Transverse colon (tissue), 4 donors: Measurements from ENCODE around the gene CACNA1S.

Source experiments
- EP300 ChIP-seq: sonication (generic); formaldehyde crosslinking; IDR thresholded peaks from one replicate; pipeline ENCODE4 v1.6.1; 2017; ENCODE audit warnings: antibody characterized with exemption, low read depth
- POLR2A ChIP-seq: fragments of 450-650 bp; IDR thresholded peaks from one replicate; pipeline ENCODE4 v1.6.1; 2016; ENCODE audit warnings: antibody characterized with exemption, mild to moderate bottlenecking, moderate library complexity
- POLR2AphosphoS5 ChIP-seq, 3 donors: sonication (generic); formaldehyde crosslinking; IDR thresholded peaks; one replicate each; pipeline ENCODE4 v1.6.1; 2016; ENCODE audit warnings: antibody characterized with exemption in 3 of 3
- TF ChIP-seq, protein P1 (sequence below), 5 experiments: fragments of 200-600 bp in 3 of 5; fragments of 450-650 bp in 2 of 5; sonication (generic) in 3 of 5; IDR thresholded peaks; 1 replicate in 2 of 5; 2 replicates in 3 of 5; pipeline ENCODE4 v1.5.1; 2016 to 2017; ENCODE audit warnings: antibody characterized with exemption in 5 of 5, inconsistent platforms in 3 of 5, mild to moderate bottlenecking in 2 of 5, moderate library complexity in 1 of 5

DNA sequence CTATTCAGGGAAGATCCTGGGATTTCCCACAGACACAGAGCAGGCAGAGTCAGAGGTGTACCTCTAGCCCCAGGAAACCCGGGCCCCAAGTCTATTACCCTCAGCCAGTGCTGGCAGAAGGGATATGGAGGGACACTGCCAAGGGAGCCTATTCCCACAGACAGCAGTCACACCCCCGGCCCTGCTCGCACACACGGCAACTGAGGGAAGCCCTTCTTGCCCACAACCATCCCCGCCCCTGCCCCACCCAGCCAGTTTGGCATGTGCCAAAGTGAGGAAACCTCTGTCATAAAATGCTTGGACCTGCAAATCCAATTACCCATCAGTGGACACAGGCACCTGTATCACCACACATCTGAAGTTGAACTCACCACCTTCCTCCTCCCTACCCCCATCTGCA lies 6.5 kb downstream of the CACNA1S start:
- TF ChIP-seq, protein P1, sequence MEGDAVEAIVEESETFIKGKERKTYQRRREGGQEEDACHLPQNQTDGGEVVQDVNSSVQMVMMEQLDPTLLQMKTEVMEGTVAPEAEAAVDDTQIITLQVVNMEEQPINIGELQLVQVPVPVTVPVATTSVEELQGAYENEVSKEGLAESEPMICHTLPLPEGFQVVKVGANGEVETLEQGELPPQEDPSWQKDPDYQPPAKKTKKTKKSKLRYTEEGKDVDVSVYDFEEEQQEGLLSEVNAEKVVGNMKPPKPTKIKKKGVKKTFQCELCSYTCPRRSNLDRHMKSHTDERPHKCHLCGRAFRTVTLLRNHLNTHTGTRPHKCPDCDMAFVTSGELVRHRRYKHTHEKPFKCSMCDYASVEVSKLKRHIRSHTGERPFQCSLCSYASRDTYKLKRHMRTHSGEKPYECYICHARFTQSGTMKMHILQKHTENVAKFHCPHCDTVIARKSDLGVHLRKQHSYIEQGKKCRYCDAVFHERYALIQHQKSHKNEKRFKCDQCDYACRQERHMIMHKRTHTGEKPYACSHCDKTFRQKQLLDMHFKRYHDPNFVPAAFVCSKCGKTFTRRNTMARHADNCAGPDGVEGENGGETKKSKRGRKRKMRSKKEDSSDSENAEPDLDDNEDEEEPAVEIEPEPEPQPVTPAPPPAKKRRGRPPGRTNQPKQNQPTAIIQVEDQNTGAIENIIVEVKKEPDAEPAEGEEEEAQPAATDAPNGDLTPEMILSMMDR (IDR thresholded peaks at IDR 0.05), result no peak
- TF ChIP-seq POLR2AphosphoS5 (IDR thresholded peaks at IDR 0.05) (no peak), POLR2A (no peak), EP300 (no peak)
